Astrocyte (in vitro differentiated cells and primary cell): ENCODE data around the gene FAM193B. TPM values are rescaled to one million over a fixed set of nuclear protein-coding genes. Genes with fewer than 3 reads are reported as not detected.
A peak's percentile ranks its signal among the peaks of the same experiment; 100 is the strongest.

Experiments
- DNase-seq: peaks from one replicate; pipeline ENCODE4 v3.0.0-alpha.2; 2010; ENCODE audit warnings: low read depth
- FAIRE-seq: peaks from 2 replicates; lab custom pipeline; 2011; peaks lifted over from hg19 to GRCh38; lab: Jason Lieb, UNC
- H2AFZ ChIP-seq: 2 replicates; pipeline ENCODE4 v1.6.0; 2012; ENCODE audit warnings: low read depth, low read length, inconsistent platforms
- H3K27ac ChIP-seq: 2 replicates; pipeline ENCODE4 v1.5.1; 2011; ENCODE audit warnings: low read depth, low read length, inconsistent platforms
- H3K27me3 ChIP-seq: 2 replicates; pipeline ENCODE4 v1.6.0; 2011; ENCODE audit warnings: low read length, inconsistent platforms; ENCODE audit not compliant: insufficient read depth
- H3K36me3 ChIP-seq: 2 replicates; pipeline ENCODE4 v1.5.1; 2011; ENCODE audit warnings: low read length, inconsistent platforms; ENCODE audit not compliant: insufficient read depth
- H3K4me1 ChIP-seq: 2 replicates; pipeline ENCODE4 v1.5.1; 2011; ENCODE audit warnings: low read length, inconsistent platforms; ENCODE audit not compliant: insufficient read depth
- H3K4me2 ChIP-seq: 2 replicates; pipeline ENCODE4 v1.6.0; 2012; ENCODE audit warnings: low read length, inconsistent platforms
- H3K4me3 ChIP-seq: 2 replicates; pipeline ENCODE4 v1.5.1; 2011; ENCODE audit warnings: low read depth, mild to moderate bottlenecking, low read length, inconsistent platforms; ENCODE audit not compliant: insufficient read depth
- H3K79me2 ChIP-seq: 2 replicates; pipeline ENCODE4 v1.6.0; 2012; ENCODE audit warnings: mild to moderate bottlenecking, low read length, inconsistent platforms; ENCODE audit not compliant: insufficient read depth
- H3K9ac ChIP-seq: 2 replicates; pipeline ENCODE4 v1.6.0; 2012; ENCODE audit warnings: mild to moderate bottlenecking, low read length, inconsistent platforms
- H3K9me3 ChIP-seq: 2 replicates; pipeline ENCODE4 v1.5.1; 2012; ENCODE audit warnings: low read depth, mild to moderate bottlenecking, low read length, inconsistent platforms; ENCODE audit not compliant: insufficient read depth
- H4K20me1 ChIP-seq: 2 replicates; pipeline ENCODE4 v1.6.0; 2012; ENCODE audit warnings: low read length, inconsistent platforms; ENCODE audit not compliant: insufficient read depth
- H3K27ac Mint-ChIP-seq: one replicate; pipeline ENCODE4 v1.8.0; 2021; ENCODE audit warnings: mild to moderate bottlenecking, mixed read lengths; ENCODE audit not compliant: unreplicated experiment
- H3K27me3 Mint-ChIP-seq: one replicate; pipeline ENCODE4 v1.8.0; 2021; ENCODE audit warnings: low read depth, mixed read lengths; ENCODE audit not compliant: unreplicated experiment
- H3K36me3 Mint-ChIP-seq: one replicate; pipeline ENCODE4 v1.8.0; 2021; ENCODE audit warnings: low read depth, mixed read lengths; ENCODE audit not compliant: unreplicated experiment
- H3K4me1 Mint-ChIP-seq: one replicate; pipeline ENCODE4 v1.8.0; 2021; ENCODE audit warnings: low read depth, mixed read lengths; ENCODE audit not compliant: unreplicated experiment
- H3K4me3 Mint-ChIP-seq: one replicate; pipeline ENCODE4 v1.8.0; 2021; ENCODE audit warnings: mild to moderate bottlenecking, moderate library complexity, mixed read lengths; ENCODE audit not compliant: unreplicated experiment
- H3K9me3 Mint-ChIP-seq: one replicate; pipeline ENCODE4 v1.8.0; 2021; ENCODE audit warnings: mild to moderate bottlenecking, mixed read lengths; ENCODE audit not compliant: unreplicated experiment
- CTCF ChIP-seq: IDR thresholded peaks from 2 replicates; pipeline ENCODE4 v1.5.1; 2011; ENCODE audit warnings: low read depth, mild to moderate bottlenecking, inconsistent platforms, low read length, moderate library complexity; ENCODE audit not compliant: insufficient read depth
- EZH2 ChIP-seq: IDR thresholded peaks from 2 replicates; pipeline ENCODE4 v1.6.1; 2012; ENCODE audit warnings: mild to moderate bottlenecking, low read length, inconsistent platforms; ENCODE audit not compliant: insufficient read depth
- total RNA-seq: library from RNA; stranded (reverse); gene quantifications from 2 replicates; pipeline ENCODE4 v1.2.1, GENCODE V29; 2021

Gene FAM193B
- total RNA-seq, 1 donor from 2014 or later: 48.3 TPM

- Histone ChIP-seq H3K4me3 (no peak overlapping the region), H3K4me1 (peaks cover 47% of the 10 kb centered on the region), H4K20me1 (peaks cover 49% of the 10 kb centered on the region), H2AFZ (no peak overlapping the region), H3K4me2 (peak overlapping the region; percentile 74), H3K27ac (no peak overlapping the region), H3K79me2 (peaks cover 30% of the 10 kb centered on the region), H3K9me3 (no peaks in the 10 kb centered on the region), H3K9ac (peak overlapping the region; percentile 36), H3K36me3 (peaks cover 5% of the 10 kb centered on the region), H3K27me3 (no peaks in the 10 kb centered on the region)
- Mint-ChIP-seq H3K27me3 (no peaks in the 10 kb centered on the region), H3K9me3 (no peaks in the 10 kb centered on the region), H3K4me3 (peak overlapping the region; percentile 84), H3K36me3 (peaks cover 14% of the 10 kb centered on the region), H3K27ac (peak overlapping the region; percentile 92), H3K4me1 (peaks cover 58% of the 10 kb centered on the region)
- TF ChIP-seq EZH2 (no peak), CTCF (no peak)
- FAIRE-seq (no peak), DNase-seq (no peak)
These were observed 79.4 kb downstream of the FAM193B start for GRCh38 chr5:177474846-177475562.

- Histone ChIP-seq H3K79me2 (peaks cover 40% of the 10 kb centered on the region), H3K4me2 (peak overlapping the region; percentile 74), H3K4me3 (peak overlapping the region; percentile 41), H3K27me3 (no peaks in the 10 kb centered on the region), H3K36me3 (peaks cover 5% of the 10 kb centered on the region), H4K20me1 (peaks cover 49% of the 10 kb centered on the region), H2AFZ (no peak overlapping the region), H3K9me3 (no peaks in the 10 kb centered on the region), H3K9ac (peak overlapping the region; percentile 36), H3K27ac (no peak overlapping the region), H3K4me1 (peaks cover 52% of the 10 kb centered on the region)
- Mint-ChIP-seq H3K9me3 (no peaks in the 10 kb centered on the region), H3K4me3 (peak overlapping the region; percentile 84), H3K36me3 (peaks cover 13% of the 10 kb centered on the region), H3K27ac (peak overlapping the region; percentile 88), H3K27me3 (no peaks in the 10 kb centered on the region), H3K4me1 (peaks cover 58% of the 10 kb centered on the region)
- DNase-seq: no peak
- TF ChIP-seq CTCF: no peak
- no peak for TF ChIP-seq EZH2
- no peak for FAIRE-seq
These were observed 80.3 kb downstream of the FAM193B start for GRCh38 chr5:177474002-177474476.
